DOHH2 (cell line): ENCODE measurements around the gene LDOC1.

Experiments
- CTCF ChIP-seq: fragments of 200-600 bp; sonication (generic); IDR thresholded peaks from one replicate; pipeline ENCODE4 v1.5.1; 2014; ENCODE audit warnings: antibody characterized with exemption, mild to moderate bottlenecking, low read depth, low read length; ENCODE audit not compliant: poor library complexity, severe bottlenecking
- EZH2phosphoT487 ChIP-seq: fragments of 200-600 bp; sonication (generic); IDR thresholded peaks from 2 replicates; pipeline ENCODE4 v1.6.1; 2017; ENCODE audit warnings: borderline replicate concordance, mild to moderate bottlenecking, antibody characterized with exemption, low read length, moderate library complexity, mixed read lengths

DNA sequence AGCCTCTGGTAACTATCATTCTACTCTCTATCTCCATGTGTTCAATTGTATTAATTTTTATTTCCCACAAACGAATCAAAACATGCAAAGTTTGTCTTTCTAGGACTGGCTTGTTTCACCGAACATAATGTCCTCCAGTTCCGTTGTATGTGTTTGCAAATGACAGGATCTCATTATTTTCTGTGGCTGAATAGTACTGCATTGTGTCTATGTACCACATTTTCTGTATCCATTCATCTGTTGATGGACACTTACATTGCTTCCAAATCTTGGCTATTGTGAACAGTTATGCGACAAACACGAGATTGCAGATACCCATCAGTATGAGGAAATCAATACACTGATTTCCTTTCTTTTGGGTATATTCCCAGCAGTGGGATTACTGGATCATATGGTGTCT, 8.4 kb upstream of the LDOC1 start:
- TF ChIP-seq CTCF (no peak), EZH2phosphoT487 (no peak)
